GM21515 (cell line): Measurements from ENCODE around the gene ZBTB8OS.

Experiments used
- ATAC-seq: cut with Tn5 transposase; IDR thresholded peaks from one replicate; pipeline ENCODE4 v1.9.1; 2021; ENCODE audit not compliant: unreplicated experiment

ZBTB8OS gene

DNA sequence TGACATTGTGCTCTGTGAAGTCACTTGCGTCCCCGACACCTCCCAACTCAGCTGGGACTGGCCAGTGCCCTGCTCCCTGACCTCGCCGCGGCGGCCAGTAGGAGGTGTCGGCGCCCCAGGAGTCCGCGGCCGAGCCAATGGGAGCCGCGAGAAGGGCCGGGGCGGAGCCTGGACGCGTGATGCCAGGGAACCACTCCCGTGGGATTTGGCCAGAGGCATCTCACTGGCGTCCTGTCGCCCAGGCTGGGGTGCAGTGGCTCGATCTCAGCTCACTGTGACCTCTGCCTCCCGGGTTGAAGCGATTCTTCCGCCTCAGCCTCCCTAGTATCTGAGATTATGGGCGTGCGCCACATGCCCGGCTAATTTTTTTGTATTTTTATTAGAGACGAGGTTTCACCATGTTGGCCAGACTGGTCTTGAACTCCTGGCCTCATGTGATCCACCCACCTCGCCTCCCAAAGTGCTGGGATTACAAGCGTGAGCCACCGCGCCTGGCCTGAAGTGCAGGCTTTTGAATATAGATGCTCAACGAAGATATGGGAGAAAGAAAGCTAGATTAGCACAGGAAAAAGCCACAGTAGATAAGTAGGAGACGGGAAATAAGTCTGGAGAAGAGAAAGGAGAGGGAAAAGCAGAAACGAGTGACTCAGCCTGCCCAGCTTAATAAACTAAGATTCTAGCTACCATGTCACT is 38.0 kb downstream of the ZBTB8OS start:
- peak; percentile 78 for ATAC-seq

DNA sequence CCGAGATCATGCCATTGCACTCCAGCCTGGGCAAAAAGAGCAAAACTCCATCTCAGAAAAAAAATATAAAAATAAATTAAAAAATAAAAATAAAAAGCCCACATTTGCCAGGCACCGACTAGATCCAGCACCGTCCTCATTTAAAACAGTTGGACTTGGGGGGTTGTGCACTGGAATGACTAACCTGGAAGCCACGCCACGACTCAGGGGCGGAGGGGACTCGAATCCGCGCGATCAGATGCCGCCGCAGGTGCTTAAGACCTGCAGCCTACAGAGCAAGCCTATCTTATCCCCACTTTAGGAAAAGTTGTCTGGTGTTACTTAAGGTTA is 38.5 kb downstream of the ZBTB8OS start:
- ATAC-seq, result no peak

DNA sequence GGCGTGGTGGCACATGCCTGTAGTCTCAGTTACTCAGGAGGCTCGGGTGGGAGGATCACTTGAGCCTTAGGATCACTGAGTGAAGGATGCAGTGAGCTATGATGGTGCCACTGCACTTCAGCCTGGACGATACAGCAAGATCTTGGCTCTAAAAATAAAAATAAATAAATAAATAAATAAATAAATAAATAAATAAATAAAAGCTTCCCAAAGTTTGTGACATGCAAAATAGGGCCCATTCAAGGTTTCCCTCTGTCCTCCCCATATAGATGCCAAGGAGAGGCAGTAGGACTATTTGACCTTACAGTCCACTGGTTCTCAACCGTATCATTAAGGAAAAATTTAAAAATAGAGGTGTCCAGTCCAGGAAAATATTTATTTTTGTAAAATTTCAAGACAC is 41.2 kb downstream of the ZBTB8OS start:
- no peak for ATAC-seq

DNA sequence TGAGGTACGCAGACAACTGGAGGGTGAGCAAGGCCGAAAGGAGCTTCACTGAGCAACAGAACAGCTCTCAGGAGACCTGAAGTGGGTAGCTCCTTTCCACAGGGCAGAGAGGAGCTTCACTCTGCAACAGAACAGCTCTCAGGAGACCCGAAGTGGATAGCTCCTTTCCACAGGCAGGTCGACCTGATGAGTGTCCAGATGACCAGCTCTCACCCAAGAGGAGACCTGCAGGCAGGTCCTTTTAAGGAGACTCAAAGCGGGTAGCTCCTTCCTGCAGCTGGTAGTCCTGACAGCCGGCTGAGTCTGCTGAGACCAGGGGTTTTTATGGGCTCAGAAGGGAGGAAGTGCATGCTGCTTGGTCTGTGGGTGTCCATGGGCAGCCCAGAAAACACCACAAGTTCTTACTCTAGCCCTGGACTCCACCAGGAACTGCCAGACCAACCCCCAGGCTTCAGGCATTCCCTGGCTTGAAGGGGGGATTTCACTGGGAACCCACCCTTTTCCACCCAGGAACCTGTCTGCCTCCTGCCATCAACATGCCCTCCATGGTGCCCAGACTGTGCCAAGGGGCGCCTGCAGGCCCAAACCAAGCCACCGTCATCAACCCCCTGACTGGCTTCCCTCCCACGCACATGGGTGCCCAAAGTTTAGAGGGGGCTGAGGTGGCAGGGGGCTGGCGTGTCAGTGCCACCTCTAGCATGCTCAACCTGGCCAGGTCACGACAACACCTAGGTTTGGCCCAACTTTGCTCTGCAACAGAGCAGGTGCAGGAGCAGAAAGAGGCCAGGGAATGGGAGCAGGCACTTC is 43.6 kb downstream of the ZBTB8OS start:
- no peak for ATAC-seq

DNA sequence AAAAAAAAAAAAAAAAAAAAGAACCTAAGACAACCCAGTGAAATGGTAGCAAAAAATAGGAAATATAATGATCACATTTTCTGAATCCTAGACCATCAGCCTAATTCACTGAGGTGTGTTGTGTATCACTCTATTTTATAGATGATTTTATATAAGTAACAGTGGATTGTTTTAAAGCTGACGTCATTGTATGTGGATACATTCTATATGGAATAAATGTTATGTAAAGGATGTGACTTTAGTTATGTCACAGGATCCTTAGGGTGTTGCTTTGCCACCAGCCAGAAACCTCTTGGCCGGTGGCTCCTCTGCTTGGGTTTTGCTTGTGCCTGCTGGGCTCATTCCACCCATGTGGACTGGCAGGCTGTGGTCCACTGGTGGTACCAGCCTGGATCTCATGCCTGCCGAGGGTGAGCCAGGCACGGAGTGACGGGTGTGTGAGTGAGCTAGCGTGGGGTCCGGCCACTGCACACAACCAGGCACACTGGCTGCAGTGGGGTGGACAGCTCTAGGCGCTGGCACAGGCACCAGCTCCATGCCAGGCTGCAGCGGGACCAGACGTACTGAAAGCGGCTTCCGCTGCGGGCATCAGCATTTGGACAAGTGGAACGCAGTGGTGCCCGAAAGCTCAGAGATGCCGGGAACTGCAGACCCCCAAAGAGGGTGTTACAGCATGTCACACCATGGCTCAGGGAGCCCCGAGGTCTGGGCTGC is 44.5 kb downstream of the ZBTB8OS start:
- no peak for ATAC-seq

DNA sequence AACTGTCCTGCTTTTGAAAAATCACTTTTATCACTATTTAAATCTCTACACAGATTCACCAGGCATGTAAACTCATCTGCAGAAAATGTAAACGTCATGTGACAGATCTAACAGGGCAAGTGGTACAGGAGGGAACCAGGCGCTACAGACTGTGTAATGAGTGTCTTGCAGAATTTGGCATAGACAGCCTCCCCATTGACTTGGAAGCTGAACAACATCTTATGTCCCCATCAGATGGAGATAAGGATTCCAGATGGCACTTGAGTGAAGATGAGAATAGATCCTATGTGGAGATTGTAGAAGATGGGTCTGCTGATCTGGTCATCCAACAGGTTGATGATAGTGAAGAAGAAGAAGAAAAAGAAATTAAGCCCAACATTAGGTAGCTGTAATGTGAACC is 50.3 kb downstream of the ZBTB8OS start:
- no peak for ATAC-seq

DNA sequence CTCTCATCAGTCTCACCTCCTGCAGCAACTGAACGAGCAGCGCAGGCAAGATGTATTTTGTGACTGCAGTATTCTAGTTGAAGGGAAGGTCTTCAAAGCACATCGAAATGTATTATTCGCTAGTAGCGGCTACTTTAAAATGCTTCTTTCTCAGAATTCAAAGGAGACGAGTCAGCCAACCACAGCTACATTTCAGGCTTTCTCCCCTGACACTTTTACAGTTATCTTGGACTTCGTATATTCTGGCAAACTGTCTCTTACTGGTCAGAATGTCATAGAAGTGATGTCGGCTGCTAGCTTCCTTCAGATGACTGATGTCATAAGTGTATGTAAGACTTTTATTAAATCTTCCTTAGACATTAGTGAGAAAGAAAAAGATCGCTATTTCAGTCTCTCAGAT is 57.4 kb downstream of the ZBTB8OS start:
- no peak for ATAC-seq

DNA sequence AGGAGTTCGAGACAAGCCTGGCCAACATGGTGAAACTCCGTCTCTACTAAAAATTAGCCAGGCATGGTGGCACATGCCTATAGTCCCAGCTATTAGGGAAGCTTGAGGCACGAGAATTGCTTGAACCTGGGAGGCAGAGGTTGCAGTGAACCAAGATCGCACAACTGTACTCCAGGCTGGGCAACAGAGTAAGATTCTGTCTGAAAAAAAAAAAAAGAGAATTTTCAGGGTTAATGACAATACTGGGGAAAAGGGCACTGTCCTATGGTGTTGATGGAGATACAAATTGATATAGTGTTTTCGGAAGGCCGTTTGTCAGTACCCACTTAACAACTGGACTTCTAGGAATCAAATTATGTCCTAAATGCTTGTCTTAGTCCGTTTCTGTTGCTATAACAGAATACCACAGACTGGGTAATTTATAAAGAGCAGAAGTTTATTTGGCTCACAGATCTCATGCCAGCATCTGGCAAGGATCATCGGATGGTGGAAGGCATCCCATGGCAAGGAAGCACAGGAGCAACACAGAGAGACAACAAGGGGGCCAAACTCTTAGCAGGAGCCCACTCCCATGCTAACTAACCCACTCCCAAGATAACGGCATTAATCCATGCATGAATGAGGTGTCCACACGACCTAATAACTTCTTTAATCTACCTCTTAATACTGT is 69.9 kb downstream of the ZBTB8OS start:
- no peak for ATAC-seq
